GM12801 (cell line): ENCODE data around the gene SNAP25.

Source experiments
- TF ChIP-seq, protein P1 (sequence below): IDR thresholded peaks from one replicate; pipeline ENCODE4 v1.5.1; 2011; ENCODE audit warnings: control low read depth; ENCODE audit not compliant: insufficient read length; ENCODE audit errors: extremely low read depth

The SNAP25 gene

DNA sequence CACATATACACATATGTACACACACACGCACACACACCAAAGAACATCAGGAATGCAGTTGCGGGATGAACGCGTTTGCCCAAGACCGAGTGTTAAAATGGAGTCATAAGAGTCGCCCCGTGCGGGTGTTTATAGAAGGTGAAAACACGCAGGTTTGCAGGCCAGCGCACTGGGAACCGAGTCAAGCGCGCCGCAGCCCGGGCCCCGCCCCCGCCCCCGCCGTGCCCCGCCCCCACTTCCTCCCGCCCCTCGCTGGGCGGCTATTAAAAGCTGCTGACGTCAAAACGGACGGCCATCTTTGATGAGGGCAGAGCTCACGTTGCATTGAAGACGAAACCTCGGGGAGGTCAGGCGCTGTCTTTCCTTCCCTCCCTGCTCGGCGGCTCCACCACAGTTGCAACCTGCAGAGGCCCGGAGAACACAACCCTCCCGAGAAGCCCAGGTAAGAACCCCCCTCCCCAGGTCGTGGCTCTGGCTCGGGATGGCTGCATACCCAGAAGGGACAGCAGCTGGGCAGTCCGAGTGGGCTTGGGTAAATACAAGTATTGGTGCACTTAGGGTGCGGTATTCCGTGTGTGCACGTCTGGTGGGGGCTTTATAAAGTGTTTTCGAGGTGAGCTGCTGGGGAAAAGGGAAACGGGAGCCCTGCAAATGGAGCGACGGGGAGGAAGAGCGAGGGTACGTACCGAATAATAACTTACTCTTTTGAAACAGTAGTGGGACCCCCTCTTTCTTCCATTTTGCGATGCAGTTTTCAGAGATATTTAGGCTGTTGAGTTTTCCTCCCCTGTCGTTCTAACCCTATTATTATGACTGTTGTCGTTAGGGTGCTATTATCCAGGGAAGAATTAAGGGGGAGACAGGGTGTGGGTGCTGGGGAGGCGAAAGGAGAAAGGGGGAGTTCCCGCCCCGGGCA, at the start of gene SNAP25:
TSS of gene SNAP25 (plus strand) at position 295 of the 916 bp plus-strand sequence. CDS start 56,662 bp downstream, outside the sequence.
- TF ChIP-seq, protein P1, sequence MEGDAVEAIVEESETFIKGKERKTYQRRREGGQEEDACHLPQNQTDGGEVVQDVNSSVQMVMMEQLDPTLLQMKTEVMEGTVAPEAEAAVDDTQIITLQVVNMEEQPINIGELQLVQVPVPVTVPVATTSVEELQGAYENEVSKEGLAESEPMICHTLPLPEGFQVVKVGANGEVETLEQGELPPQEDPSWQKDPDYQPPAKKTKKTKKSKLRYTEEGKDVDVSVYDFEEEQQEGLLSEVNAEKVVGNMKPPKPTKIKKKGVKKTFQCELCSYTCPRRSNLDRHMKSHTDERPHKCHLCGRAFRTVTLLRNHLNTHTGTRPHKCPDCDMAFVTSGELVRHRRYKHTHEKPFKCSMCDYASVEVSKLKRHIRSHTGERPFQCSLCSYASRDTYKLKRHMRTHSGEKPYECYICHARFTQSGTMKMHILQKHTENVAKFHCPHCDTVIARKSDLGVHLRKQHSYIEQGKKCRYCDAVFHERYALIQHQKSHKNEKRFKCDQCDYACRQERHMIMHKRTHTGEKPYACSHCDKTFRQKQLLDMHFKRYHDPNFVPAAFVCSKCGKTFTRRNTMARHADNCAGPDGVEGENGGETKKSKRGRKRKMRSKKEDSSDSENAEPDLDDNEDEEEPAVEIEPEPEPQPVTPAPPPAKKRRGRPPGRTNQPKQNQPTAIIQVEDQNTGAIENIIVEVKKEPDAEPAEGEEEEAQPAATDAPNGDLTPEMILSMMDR = no peak

DNA sequence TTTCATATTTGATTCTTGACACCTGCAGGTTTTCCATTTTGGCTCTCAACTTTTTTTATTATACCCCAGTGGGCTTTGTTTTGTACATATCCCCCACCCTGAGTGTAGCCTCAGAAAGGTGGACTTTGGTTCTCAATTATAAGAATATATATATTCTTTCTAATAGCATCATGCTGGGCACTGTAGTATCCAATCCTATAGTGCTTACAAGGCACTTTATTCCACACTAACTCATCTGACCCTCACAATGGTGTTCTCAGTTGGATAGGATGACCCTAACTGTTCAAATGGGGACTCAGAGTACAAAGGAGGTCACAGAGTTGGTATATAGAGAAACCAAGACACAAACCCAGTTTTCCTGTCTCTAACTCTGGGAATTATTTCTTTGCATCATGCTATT, 48.9 kb upstream of the SNAP25 start:
- TF ChIP-seq, protein P1 = no peak

DNA sequence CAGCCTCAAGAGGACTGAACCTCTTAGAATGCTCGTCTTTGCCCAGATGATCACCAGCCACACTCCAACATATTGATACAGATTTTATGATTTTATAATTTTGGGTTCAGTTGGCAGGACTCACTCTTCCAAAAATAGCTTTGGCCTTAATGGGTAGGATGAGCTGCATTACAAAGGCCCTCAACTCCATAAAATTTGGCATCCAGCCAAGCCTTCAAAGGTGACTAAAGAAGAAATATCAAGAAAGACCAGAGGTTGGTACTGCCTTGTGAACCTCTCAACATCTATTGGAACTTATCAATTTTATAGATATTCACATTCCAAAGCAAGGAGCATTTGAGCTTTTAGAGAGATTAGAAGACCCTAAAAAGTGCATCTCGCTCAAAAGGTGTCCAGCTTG, 48.4 kb upstream of the SNAP25 start:
- TF ChIP-seq, protein P1 = no peak

DNA sequence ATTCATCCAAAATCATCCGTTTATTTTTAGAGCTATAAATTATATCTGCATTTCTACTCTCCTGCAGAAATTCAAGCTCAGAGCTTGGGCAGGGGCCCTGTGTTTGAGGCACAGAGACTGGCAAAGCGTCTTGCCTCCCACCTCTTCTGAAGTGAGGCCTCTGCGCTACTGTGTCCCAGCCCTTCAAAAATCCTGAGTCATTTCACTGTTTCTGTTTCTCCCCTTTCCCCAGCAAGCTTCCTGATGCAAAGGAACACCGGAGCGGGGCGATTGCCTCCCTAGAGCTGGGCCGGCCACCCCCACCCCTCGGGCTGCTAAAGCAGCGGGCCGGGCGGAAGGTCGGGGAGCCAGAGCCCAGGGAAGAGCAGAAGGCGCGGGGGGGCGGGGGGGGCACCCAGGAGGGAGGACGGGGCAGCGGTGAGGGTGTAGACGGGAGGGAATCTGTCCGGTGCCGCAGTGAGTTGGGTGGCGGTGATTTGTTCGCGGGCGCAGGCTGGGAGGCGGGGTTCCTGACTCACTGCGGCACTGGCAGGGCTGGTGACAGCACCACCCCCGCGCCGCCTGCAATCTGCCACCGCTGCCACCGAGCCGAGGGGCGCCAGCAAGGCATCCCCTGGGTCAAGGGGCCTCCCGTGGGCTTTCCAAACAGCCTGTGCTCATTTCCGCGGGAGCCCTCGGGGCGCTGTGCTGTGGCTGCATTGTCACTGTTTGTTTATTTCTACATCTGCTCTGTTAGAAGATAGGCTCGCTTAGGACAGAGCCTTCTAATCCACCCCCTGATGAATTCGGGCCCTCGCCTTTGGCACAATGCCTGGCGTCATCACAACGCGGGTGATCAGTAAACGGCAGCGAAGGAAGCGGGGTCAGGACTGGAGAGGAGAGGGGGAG, 46.5 kb upstream of the SNAP25 start:
- TF ChIP-seq, protein P1 = no peak

DNA sequence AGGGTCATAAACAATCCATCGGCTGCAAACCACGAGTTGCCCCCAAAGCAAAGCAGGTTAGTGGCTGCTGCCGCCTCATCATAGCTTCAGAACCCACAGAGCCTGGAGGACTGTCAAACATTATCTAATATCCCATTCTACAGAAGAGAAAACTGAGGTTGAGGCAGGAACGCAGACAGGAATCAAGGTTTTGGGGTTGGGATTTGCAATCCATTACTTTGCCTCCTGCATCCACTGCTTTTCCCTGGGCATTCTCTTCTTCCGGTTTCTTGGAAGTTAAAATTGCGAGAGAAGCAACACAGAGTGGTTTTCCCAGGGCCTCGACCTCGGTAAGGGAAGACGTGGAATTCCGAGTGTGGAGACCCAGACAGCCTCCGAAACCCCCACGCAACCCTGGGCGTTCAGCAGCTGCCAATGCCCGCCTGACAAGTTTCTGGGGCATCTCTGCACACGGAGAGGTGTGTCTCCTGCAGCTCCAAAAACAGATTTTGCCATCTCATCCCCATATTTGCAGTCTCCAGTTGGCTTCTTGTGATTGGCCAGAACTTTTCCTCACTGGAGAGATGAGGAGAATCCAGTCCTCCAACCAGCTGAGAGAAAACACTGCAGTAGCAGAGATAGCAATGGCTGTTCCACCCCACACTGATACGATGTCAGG, 45.5 kb upstream of the SNAP25 start:
- TF ChIP-seq, protein P1 = no peak

DNA sequence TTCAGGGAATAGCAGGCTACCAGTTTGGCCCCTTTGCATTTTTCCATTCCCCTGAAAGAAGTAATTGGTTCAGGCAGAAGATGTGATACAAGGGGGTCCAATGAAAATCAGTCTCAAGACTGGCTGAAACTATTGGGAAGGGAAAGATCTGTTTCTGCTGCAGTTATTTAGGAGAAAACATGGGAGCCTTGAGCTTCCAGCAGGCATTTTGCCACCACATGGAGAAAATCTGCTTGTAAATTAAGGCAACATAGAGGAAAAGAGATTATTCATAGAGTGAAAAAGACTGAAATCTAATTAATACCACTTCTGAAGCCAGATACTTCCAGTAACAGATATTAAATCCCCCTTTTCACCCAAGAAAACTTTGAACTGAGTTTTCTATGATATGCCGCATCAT, 44.2 kb upstream of the SNAP25 start:
- TF ChIP-seq, protein P1 = no peak

DNA sequence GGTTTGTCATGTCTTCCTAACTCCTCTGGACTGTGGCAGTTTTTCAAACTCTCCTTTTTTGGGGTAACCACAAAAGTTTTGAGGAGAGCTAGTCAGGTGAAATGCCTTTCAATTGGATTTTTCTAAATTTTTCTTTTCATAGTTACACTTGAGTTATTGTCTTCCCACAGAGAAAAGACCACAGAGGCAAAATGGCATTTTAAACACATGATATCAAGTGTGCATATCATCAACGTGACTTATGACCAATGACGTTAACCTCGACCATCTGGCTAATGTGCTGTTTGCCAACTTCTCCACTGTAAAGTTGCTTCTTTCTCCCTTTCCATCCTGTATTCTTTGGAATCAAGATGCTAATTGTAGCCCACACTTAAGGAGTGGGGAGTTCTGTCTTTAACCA, 41.3 kb upstream of the SNAP25 start:
- TF ChIP-seq, protein P1 = no peak
